ENCODE data around the gene CLCNKA.
"Not testable (repeated sequence)": the region's sequence is repeated elsewhere in the genome, so short reads cannot be mapped to it uniquely, and the experiment has no call there.

CLCNKA gene

DNA sequence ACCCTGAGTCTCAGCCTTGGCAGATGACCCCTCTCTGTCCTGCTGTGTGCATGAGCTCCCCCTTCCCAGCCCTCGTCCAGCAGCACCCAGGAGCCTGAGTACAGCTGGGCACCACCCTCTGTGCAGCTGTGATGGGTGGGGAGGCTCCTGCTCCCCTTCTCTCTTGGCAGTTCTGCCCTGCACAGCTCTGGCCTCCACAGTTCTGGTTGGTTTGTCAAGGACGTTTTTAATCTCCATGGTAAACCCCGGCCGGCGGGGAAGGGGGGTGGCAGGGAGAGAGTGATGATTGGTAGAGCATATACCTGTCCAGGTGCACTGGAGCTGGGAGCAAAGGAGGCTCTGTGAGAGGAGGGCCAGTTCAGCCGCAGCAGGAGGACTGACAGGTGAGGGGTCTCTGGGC lies at the start of gene CLCNKA:
CLCNKA (plus strand) TSS at position 356 of the 400 bp plus-strand sequence. CDS start 584 bp downstream, outside the sequence.
- TF ChIP-seq, protein P1, sequence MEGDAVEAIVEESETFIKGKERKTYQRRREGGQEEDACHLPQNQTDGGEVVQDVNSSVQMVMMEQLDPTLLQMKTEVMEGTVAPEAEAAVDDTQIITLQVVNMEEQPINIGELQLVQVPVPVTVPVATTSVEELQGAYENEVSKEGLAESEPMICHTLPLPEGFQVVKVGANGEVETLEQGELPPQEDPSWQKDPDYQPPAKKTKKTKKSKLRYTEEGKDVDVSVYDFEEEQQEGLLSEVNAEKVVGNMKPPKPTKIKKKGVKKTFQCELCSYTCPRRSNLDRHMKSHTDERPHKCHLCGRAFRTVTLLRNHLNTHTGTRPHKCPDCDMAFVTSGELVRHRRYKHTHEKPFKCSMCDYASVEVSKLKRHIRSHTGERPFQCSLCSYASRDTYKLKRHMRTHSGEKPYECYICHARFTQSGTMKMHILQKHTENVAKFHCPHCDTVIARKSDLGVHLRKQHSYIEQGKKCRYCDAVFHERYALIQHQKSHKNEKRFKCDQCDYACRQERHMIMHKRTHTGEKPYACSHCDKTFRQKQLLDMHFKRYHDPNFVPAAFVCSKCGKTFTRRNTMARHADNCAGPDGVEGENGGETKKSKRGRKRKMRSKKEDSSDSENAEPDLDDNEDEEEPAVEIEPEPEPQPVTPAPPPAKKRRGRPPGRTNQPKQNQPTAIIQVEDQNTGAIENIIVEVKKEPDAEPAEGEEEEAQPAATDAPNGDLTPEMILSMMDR (IDR thresholded peaks at IDR 0.05; ENCODE audit: borderline replicate concordance, insufficient read depth, low read depth, low read length), result no peak
- H3K4me3 ChIP-seq (ENCODE audit: low read depth, low read length), result no peak within 1 kb of the TSS

DNA sequence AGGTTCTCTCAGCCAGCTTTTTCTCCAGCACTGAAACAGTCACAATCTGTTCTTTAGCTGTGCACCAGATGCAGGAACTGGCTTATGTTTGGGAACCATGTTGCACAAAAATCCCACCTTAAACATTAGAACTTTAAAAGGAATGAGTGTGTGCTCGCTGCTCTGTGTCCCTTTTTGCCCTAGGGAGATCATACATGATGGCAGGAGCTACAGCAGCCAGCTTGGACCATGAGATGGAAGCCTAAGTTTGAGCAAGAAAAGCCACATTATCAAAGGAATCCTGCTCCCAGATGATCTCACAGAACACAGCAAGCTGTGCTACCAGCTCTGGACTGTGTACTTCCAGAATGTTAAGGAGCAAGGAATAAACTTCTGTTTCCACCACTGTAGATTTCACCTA lies 49.4 kb upstream of the CLCNKA start:
- H3K4me3 ChIP-seq (ENCODE audit: low read depth, low read length), result no peak overlapping the region
- TF ChIP-seq, protein P1 (IDR thresholded peaks at IDR 0.05; ENCODE audit: borderline replicate concordance, insufficient read depth, low read depth, low read length), result no peak

DNA sequence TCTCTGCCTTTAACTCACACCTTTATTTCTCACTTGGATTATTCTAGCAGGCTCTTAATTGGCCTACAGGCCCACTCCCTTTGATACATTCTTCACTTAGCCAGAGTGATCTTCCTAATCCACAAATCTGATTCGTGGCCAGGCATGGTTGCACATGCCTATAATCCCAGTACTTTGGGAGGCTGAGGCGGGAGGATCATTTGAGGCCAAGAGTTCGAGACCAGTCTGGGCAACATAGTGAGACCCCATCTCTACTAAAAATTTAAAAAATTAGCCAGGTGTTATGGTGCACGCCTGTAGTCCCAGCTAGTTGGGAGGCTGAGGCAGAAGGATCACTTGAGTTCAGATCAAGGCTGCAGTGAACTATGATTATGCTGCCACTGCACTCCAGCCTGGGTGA lies 48.1 kb upstream of the CLCNKA start:
- no peak overlapping the region for H3K4me3 ChIP-seq (ENCODE audit: low read depth, low read length)
- TF ChIP-seq, protein P1 (IDR thresholded peaks at IDR 0.05; ENCODE audit: borderline replicate concordance, insufficient read depth, low read depth, low read length), result no peak

DNA sequence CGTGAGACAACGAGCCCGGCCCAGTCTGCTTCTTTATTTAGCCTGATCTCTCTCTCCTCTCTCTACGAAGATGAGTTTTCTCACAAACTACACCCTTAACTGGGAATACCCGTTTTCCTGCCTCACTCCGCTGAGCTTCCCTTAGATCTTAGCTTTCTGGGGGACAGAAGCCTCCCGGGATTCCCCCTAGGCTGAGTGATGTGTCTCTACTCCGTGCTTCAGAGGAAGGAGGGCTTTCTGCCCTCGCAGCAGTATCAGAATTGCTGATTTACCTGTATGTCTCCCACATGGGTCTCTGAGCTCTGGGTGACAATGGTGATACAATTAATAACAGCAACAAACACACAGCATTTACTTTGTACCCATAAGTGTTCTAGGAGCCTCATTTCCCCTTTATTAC lies 47.0 kb upstream of the CLCNKA start:
- peak overlapping the region; percentile 66 for H3K4me3 ChIP-seq (ENCODE audit: low read depth, low read length)
- TF ChIP-seq, protein P1 (IDR thresholded peaks at IDR 0.05; ENCODE audit: borderline replicate concordance, insufficient read depth, low read depth, low read length), result no peak

DNA sequence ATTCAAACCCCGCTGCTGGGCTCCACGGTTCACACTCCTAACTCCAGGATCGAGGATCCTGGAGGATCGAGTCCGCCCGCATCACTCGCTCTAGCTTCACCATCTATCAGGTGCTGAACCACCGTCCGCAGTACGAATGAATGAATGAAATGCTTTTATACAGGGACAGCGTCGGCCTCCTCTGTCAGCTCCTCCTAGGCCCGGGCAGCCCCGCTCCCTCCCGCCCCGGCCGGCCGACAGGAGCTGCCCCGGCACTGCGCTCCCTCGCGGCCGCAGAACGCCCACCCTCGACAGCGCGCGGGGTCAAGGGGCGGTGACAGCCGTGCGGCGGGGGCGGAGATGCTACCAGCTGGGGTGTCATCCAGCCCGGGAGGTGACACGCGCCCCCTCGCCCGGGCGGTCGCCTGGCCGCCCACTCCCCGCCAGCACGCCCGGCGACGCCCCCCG lies 46.5 kb upstream of the CLCNKA start:
- TF ChIP-seq, protein P1 (IDR thresholded peaks at IDR 0.05; ENCODE audit: borderline replicate concordance, insufficient read depth, low read depth, low read length), result peak; percentile 16; the same call in 1 of the 2 replicates
- peak overlapping the region; percentile 66 for H3K4me3 ChIP-seq (ENCODE audit: low read depth, low read length)

DNA sequence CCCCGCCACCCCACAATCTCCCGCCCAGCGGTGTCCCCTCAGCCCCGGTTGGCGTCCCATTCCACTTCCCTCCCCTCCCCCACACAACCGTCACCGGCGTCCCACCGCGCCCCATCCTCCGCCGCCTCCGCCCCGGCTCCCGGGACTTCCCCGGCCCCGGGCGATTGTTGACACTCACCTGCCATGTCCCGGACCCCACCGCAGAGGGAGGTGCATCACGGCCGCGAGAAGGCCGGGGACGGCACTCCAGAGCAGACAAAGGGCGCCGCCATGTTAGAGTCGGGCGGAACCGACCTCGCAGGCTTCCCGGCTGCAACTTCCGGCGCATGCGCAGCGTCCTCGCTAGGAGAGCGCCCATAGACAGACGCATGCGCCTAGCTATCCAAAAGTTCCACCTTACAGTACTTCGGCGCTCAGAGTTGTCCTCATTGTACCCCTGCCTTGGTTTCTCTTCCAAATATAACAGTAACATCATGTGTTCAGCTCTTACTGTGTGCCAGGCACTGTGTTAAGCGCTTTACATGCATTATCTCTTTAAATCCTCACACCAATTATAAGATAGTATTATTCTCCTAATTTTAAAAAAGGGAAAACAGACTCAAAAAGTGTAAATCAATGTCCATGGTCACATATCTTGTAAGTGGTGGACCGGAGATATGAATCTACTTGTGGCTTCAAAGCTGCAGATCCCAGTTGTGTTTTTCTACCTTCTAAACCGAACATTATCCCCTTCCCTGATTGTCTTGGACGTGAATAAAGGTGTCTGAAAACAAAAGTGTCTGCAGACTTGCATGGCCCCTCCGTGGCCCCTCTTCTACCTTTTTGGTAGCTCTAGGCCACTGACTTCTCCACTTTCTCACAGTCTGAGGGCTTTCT lies 45.8 kb upstream of the CLCNKA start, which contains the start of gene ZBTB17:
ZBTB17 (minus strand) TSS at position 297 of the 876 bp plus-strand sequence. CDS start 27,606 bp downstream, outside the sequence.
- peak within 1 kb of the TSS; percentile 66 for H3K4me3 ChIP-seq (ENCODE audit: low read depth, low read length)
- TF ChIP-seq, protein P1 (IDR thresholded peaks at IDR 0.05; ENCODE audit: borderline replicate concordance, insufficient read depth, low read depth, low read length), result no peak

DNA sequence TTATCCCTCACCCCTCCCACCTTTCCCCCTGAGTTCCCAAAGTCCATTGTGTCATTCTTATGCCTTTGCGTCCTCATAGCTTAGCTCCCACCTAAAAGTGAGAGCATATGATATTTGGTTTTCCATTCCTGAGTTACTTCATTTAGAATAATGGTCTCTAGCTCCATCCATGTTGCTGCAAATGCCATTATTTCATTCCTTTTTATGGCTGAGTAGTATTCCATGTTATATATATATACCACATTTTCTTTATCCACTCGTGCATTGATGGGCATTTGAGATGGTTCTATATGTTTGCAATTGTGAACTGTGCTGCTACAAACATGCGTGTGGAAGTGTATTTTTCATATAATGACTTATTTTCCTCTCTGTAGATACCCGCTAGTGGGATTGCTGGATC lies 43.9 kb upstream of the CLCNKA start:
- H3K4me3 ChIP-seq (ENCODE audit: low read depth, low read length), result not testable (repeated sequence)

Data from GM12875 (cell line).